GM21619 (cell line): Measurements from ENCODE around the gene CDC42EP4.

Source experiments
- ATAC-seq: cut with Tn5 transposase; IDR thresholded peaks from one replicate; pipeline ENCODE4 v1.9.1; 2021; ENCODE audit not compliant: unreplicated experiment

The CDC42EP4 gene

DNA sequence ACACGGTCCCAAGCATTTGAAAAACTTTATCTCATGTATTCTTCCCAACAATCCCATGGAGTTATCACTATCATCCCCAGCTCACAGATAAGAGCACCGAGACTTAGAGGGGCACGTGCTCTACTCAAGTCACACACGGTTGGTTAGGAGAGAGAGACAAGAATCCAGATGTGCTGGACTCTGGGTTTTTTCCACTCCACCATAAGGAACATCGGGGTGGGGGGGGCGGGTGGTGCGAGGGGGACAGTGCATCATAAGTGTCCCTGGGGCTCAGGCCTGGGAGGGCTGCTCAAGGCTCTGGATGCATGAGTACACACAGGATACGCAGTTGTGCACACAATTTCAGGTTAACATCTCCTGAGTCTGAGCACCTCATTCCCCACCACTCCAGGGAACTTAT, 7.4 kb downstream of the CDC42EP4 start:
- ATAC-seq, result no peak

DNA sequence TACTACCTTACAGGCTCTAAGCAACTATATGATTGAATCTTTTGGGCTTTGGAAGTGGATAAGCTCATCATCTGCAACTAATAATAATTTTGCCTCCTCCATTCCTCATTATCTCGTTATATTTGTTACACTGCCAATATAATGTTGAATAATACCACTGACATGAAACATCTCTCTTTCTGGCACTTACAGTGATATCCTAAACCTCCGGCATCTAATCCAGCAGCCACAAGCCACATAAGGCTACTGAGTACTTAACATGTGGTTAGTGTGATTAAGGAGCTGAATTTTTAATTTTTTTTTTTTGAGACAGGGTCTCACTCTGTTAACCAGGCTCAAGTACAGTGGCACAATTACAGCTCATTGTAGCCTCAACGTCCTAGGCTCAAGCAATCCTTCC, 9.6 kb downstream of the CDC42EP4 start:
- ATAC-seq, result no peak

DNA sequence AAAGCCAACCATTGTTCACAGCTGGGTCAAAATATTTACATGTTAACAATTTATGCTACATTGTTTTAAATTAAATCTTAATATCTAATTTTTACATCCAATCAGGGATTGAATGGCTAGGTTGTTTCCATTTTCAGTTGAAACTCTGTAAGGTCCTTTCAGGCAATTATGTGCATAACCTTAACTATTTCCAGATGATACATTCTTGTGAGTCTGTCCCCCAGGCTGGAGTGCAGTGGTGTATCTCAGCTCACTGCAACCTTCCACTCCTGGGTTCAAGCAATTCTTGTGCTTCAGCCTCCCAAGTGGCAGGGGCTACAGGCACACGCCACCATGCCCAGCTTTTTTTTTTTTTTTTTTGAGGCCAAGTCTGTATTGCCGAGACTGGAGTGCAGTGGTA, 10.4 kb downstream of the CDC42EP4 start:
- ATAC-seq, result no peak

DNA sequence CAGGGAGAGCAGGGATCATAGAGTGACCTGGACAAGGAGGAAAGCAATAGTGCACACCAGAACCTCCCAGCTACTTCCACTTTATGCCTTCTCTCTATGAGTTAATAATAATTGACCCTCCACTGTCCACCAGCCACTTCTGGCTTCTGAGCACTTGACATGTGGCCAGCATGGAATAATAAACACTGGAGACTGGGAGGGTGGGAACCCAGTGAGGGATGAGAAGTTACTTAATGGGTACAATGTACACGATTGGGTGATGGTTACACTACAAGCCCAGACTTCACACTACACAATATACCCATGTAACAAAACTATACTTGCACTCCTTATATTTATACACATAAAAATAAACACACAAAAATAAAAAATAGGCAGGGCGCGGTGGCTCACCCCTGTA, 11.4 kb downstream of the CDC42EP4 start:
- ATAC-seq, result no peak

DNA sequence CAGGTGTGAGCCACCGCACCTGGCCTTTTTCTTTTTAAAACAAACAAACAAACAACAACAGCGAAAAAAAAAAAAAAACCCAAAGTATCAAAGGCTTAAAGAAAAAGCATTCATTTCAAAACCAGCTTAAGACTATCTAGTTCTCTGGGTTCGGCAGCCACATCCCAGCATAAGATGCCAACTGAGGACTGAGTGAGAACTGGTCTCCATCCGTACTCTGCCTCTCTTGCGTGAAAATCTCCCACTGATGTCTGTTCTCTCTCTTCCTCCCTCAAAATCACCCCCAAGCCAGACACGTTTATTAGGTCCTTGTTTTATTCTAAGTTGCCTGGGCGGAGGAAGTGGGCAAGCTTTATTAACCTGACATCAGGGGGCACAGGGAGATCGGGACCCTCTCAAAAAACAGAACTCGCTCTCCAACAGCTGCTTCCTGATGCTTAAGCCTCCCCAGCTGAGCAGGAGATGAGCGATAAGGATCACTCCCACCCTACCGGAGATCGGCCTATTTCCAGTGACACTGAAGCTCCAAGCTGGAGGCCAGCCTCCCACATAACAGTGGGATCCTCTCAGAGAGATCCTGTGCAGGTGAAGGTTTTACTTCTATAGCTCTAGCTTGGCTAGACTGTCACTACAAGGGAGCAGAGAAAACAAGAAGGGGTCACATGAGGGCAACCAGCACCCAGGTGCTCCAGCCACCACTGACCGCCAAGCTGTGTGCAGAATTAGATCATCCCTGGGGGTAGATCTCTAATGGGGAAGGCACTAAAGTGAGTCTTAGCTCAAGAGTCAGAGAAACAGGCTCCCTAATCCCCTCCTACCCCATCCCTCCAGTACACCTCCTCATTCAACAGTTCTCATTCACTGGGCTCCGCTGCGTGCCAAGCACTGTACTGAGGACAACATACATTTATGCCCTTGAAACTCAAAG, 13.6 kb downstream of the CDC42EP4 start:
- ATAC-seq, result no peak

DNA sequence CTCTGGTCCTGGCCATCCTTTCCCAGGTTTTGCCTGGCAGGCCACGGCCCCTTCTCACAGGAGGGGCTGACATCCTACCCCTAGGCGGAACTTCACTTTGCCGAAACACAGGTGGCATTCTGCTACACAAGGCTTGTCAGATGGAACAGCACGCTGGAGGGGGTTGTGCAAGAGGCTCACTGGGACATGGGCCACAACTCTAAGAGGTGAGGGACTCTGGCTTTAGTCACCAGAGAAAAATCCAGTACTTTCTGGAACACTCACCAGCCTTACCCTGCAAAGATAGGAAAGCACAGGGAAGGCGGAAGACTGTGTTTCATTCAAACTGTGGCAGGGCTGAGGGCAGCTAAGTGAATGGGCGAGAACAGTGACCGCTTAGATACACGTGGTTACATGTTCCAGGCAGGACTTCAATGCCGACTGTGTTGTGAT, 18.3 kb downstream of the CDC42EP4 start:
- no peak for ATAC-seq

DNA sequence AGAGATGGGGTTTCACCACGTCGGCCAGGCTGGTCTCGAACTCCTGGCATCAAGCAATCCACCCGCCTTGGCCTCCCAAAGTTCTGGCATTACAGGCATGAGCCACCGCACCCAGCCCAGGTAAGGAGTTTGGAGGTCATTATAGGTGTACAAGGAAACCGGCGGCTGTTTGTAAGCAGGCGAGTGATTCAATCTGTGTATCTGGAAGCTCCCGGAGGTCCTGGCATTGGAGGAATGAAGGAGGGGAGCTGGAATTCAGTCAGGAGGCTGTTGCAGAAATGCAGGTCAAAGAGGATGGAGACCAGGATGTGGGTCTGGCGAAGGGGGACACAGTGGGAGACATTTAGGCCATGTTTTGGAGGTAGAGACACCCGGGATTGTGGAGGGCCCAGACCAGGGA, 18.8 kb downstream of the CDC42EP4 start:
- no peak for ATAC-seq

DNA sequence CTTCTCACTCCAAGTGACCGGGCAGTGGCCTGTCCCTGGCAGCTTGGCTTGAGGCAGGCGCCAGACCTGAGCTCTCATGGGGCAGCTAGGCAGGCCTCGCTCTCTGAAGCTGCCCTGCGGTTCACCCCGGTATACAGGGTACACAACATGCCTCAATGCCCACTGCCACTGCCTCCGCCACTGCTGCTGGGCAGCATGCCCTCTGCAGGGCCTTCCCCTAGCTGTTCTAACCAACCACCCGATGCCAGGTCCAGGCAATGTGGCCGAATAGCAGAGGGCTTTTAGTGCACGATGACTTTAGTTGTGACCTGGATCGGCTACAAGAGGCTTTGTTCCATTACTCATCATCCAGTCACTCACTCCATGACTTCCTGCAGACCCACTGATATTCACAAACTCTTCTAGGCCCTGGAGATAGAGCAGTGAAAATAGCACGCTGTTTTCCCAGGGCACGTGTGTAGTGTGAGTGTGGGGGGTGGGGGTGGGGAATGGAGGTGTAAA, 19.7 kb downstream of the CDC42EP4 start:
- peak; percentile 2 for ATAC-seq

DNA sequence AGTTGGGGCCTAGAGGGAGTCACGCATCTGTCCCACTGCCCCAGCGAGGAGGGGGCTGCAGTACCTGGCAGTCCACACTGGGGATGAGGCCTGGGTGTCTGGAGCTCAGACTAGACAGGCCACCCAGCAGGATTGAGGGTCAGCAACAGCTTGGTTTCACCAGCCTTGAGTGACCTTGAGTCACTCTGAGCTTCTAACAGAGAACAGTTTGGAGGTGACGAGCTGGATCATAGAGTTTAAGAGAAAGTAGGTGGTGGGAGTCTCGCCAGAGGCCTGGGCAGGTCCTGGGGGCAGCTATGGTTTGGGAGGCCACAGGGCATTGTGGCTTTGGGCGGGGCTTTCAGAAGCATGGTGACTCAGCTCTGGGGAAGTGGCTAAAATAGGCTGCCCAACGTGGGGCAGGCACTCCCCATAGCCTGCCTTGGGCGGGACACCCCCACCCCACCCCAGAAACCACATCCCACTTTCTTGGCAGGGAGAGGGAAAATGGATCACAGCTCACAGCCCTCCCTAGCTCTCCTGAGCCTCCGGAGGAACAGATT, 20.5 kb downstream of the CDC42EP4 start:
- peak; percentile 85 for ATAC-seq

DNA sequence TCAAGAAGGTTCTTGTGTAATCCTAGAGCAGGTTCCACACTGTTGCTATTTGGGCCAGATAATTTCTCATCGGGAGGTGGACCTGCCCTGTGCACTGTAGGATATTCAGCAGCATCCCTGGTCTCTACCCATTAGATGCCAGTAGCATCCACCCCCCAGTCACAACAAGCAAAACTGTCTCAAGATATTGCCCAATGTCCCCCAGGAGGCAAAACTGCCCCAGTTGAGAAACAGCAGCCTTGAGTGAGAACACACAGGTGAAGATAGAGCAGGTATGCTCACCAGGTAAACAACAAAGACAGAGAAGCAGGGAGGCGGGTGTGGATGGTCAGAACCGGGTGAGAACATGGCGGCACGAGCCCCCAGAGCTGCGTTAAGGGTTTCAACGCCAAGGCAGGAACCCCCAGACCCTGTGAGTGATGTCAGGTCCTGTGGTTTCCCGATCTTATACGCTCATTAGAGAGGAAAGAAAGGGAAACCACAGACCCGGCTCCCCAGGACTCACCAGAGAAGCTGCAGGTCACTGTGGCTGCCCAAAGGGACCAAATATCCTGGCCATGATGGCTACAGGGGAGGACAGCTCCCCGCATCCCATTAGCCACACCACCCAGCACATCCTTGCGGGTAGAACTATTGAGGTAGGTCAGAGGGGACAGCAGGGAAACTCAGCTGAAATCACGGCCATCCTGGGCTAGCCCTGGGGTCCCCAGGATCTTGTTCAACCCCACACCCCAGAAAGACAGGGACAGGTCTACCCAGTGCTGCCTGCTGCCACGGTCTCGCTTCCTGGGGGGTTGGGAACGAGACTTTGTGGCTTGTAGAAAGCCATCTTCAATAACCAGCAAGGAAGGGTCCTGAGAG, 21.2 kb downstream of the CDC42EP4 start:
- peak; percentile 40 for ATAC-seq

DNA sequence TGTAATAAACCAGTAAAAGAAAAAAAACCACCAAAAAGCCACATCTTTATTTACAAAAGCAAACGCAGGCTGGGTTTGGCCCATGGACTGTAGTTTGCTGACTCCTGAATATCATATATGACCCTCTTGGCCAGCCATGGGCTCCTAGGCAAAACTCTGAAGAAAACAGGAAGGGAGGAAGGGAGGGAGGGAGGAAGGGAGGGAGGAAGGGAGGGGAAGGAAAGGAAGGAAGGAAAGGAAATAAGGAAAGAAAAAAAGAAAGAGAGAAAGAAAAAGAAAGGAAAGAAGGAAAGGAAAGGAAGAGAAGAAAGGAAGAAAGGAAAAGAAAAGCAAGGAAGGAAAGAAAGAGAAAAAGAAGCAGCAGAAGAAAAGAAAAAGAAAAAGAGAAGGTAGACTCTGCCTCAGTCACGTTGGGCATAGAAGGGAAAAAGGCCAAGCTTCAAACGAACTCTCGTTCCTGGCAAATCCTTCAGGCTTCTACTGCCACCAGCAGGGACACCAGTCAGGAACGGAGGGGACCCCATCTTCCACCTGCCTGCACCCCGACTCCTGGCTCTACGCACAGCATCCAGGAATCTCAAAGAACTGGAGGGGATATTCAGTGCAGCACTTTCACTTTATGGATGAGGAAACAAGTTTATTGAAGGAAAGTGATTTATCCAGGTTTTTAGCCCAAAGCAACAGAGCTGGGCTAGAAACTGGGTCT, 22.1 kb downstream of the CDC42EP4 start:
- ATAC-seq, result no peak

DNA sequence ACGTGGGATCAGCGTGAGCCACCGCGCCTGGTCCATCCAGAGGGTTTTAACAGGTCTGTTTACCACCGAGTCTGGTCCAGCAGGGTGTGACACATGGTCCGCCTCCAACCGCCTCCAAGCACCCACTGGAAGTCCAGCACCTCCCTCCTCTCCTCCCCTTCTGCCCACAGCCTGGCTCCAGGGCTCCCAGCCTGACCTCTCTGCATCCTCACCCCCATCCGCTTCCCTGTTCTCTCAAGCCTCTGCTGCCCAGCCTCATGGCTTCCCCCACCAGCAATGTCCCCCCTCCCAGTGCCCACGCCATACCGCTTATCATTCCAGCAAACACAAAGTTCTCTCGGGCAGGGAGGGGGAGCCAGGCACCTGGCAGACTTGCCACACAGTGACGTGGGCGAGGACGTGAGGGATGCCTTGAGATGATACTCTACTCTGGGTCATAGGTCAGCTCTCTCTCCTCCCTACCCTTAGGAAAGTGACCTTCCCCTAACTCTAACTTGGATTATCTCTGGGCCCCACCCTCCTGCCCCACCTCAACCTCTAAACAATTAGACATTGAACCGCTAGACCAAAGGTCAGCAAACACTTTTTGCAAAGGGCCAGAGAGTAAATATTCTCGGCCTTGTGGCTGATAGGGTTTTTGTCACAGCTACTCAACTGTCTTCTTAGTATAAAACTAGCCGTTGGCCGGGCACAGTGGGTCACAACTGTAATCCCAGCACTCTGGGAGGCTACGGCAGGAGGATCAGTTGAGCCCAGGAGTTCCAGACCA, 23.1 kb downstream of the CDC42EP4 start:
- ATAC-seq, result no peak

DNA sequence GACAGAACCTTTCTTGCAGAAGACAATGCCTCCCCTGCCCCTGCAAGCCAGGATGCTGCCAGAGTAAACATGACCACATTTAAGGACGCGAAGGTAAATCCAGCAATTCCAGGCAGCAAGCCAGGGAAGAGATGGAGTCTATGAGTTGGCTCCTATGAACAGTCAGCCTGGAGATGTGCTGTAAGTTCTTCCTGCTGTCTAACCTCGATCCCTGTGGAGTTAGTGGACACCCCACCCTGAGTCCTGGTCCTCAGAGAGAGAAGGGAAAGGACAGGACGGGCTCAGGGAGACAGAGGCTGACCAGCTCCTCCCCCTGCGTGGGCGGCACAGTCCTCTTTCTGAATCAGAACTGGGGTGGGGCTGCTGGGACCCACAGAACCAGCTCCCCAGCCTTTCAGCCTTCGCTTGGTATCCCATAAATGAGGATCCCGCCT, 24.9 kb downstream of the CDC42EP4 start:
- ATAC-seq, result no peak

DNA sequence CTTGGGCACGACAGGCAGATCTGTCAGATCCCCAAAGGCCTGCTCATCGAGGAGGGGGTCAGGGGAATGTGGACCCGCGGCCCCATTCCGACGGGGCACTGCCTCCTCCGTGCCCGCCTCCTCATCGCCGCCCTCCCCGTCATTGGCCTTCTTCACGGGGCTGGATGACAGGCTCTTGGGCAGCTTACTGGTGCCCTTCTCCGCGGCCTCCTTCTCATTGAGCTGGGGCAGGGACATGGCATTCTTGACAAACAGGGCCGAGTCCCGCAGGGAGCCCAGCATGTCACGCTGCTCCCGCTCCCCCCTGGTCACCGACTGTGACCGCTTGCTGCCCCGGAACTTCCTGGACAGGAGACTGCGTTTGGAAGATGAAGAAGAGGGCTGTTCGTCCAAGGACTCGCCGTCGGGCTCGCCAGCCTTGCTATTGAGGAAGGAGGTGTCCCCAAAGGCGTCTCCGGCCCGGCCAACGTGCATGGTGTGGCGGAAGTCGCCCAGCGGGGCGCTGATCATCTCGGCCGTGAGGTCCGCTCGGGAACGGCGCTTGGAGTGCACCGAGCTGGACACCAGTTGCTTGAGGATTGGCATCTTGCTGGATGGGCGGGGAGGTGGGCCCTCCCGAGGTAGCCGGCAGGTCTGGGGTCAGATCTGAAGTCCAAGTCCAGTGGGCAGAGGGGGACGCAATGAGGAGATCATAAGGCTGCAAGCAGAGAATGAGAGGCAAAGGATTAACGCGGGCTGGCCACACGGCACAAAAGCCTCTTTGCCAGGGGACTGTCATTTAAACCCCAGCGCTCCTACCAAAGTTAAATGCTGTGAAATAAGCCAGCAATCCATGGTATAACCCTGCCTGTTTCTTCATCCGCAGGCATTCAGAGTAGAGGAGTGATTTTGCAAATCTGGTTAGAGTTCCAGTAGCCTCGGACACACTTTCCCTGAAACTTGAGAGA, 25.6 kb downstream of the CDC42EP4 start:
- no peak for ATAC-seq

DNA sequence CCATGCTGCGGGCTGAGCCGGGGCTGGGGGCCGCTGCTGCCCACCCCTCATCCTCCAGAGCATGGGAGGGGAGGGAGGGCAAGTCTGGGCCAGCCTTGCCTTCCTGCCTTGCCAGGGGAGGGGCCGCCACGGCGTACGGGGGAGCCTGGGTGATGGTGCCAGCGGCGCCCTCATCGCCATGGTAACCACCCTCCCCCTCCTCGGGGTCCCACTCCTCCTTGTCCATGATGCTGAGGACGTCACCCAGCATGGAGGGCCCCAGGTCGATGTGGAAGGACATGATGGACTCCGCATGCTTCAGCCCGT, 26.2 kb downstream of the CDC42EP4 start:
- ATAC-seq, result no peak

DNA sequence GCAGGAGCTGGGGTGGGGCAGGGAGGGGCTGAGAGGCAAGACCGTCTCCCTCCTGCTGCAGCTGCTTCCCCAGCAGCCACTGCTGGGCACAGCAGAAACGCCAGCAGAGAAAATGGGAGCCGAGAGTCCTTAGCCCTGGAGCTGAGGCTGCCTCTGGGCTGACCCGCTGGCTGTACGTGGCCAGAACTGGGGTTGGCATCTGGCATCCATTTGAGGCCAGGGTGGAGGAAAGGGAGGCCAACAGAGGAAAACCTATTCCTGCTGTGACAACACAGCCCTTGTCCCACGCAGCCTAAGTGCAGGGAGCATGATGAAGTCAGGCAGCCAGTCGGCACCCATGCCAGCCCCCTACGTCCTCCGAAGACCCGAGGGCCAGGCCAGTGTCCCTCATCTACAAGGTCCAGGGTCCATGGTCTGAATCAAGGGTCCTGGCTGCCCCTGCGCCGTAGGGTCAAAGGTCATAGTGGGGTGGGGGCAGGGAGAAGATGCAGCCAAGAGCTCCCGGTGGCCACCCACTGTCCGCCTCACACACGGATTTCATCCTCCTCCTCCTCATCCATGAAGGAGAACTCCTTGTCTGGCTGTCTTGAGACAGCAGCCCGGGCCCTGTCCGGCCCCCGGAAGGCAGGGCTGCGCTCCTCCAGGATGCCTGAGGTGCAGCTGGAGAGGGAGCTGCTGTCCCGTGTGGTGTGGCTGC, 26.7 kb downstream of the CDC42EP4 start:
- no peak for ATAC-seq

DNA sequence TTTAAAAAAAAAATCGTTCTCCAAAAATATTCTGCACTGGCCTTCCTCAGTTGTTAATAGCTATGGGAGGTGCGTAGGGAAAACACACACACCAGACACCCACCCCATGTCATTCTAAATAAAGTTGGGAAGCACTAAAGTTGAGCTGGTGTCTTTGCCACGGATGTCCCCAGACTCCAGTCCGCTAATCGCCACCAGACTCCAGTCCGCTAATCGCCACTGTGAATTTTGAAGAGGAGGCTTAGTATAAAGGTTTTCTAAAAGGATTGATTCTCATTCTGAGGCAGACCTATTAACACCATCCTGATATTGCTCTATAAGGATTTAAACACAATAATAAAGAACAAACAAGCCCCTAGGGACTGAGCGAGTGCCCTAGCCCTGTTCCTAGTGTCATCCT, 27.4 kb downstream of the CDC42EP4 start:
- no peak for ATAC-seq

DNA sequence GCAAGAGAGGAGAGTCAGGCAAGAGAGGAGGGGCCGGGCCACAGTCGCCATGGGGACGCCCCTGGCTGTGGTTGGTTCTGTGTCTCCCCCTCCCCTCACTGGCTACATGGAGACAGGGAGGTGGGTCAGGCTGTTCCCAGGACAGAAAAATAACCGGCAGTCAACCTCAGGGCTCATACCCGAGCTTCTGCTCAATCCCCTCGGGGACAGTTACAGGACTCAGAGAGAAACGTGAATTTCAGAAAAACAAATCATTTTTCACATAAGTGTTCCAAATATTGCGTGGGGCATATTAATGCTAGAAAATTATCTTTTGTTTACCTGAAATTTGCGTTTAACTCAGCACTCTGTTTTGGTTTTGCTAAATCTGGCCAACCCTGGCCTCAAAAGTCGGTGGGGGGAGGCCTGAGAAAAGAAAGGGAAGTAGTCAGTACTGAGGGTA, 27.9 kb downstream of the CDC42EP4 start:
- ATAC-seq, result no peak
